Measurements from ENCODE around the gene TMEM179B.
A peak's percentile ranks its signal among the peaks of the same experiment; 100 is the strongest.

Gene TMEM179B

DNA sequence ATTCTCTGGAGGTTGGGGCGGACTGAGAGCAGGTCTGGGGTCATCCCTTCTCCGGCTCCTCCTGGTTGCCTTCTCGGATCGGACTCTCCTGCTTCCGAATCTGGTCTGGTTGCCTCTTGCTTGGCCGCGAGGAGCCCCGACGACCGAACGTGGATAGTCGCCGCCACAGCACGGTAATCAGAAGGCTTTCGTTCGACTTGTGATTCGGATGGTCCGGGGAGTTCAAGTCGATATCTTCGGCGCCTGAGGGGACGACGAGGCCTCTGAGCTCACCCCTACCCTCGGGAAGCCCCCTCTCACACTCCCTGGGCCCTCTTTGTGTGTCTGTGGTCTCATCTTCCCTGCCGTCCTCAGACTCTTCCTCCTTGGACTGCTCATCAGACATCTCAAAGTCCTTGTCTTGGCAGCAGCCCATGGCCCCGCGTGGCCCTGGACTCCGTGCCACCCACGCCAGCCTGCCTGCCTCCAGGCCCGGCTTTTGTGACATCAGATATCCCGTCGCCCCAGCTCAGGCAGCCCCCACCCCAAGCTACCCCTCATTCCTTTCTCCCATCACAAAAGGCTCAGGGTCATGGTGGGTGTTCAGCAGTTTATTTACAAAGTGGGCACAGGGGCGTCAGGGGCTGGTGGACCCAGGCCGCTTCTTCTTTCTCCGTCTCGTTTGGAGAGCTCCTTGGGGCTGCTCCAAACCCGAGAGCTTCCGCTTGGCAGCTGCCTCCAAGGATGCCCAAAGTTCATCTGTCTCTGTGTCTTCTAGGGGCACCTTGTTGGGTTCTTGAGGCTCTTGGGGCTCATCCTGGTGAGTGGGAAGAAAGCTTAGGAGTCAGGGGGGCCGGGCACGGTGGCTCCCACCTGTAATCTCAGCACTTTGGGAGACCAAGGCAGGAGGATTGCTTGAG, 45.4 kb downstream of the TMEM179B start, which contains the start of gene TEX54:
TEX54 (minus strand) TSS at position 506 of the 899 bp plus-strand sequence.
- no peak for DNase-seq (ENCODE audit: low spot score)

DNA sequence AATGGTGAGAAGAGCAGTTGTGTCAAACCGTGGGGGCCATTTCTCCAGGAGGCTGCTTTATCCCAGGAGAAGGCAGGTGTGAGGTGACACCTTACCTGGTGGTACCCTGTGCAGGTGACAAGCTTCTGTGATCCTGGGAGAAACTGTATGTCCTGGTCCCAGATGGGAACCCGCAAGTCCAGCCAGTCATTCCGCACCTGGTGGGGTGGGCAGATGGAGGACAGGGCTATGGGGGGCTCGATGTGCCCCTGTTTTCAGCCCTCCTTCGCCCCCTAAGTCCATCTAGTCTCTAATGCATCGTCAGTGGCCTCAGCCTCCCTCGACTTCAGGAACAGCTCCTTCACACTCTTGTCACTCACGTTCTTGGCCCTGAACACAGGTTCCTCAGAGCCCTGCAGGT, 48.1 kb downstream of the TMEM179B start:
- DNase-seq (ENCODE audit: low spot score): no peak

DNA sequence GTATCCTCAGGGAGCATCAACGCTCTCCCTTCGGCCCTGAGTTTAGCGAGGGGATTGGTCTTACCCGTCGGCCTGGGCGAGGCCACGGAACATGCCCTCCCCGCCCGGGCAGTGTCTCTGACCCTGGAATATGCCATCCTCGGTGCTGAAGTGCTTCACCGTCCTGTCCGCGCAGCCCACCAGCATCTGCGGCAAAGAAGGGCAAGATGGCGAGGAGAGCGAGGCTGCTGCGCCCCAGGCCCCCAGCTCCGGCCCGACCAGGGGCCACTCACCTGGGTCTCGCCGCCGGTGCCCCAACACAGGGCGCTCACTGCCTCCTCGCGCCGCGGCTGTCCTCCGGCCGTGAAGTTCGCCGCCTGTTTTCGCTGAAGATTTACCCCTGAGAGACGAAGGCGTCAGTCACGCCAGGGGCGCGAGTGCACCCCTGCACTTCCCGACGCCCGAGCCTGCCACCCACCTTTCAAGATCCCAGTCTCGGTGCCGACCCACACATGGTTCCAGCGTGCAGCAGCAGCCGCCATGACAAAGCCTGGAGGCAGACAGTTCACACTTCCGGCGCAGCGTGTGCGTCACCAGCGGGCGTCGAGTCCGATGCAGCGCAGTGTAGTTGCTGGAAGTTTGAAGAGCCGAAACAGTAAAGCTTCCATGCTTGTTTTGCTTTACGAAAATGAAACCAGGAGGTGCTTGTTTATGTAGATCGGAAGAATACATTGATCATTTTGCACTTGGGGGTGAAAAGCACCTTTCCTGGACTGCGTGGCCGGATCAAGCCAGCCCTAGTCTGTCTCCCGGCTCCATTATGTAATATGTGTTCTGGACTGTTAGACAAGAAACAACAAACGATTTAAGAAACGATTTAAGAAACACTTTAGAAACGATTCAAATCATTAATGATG, 52.1 kb downstream of the TMEM179B start, which contains the start of gene WDR74:
WDR74 (minus strand) TSS at position 541 of the 896 bp plus-strand sequence; CDS start at position 521, 20 bp downstream.
- DNase-seq (ENCODE audit: low spot score): peak; percentile 95
